Measurements from ENCODE around the gene ZNF440.
"Not testable (repeated sequence)": the region's sequence is repeated elsewhere in the genome, so short reads cannot be mapped to it uniquely, and the experiment has no call there.

ZNF440 gene

GRCh38 chr19:11814029-11814699 is at the start of gene ZNF440:
ZNF440 (plus strand) TSS chr19:11814273; CDS start chr19:11814448, 175 bp downstream.
- DNase-seq: peak; percentile 92

- peak; percentile 91 for DNase-seq
Observed at GRCh38 chr19:11766597-11767591, 47.2 kb upstream of the ZNF440 start, which contains the start of gene ZNF441. ZNF441 (plus strand) TSS chr19:11767000; CDS start chr19:11767194, 194 bp downstream.

GRCh38 chr19:11767633-11768133 is 46.4 kb upstream of the ZNF440 start:
- DNase-seq: no peak

DNA sequence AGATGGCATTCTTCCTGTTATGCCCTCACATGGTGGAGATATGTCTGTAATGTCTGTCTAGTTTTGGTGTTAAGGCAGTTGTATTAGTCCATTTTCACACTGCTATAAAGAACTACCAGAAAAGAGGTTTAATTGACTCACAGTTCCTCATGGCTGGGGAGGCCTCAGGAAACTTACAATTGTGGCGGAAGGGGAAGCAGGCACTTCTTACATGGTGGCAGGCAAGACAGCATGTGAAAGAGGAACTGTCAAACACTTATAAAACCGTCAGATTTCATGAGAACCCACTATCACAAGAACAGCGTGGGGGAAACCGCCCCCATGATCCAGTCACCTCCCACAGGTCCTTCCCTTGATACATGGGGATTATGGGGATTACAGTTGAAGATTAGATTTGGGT is 44.1 kb upstream of the ZNF440 start:
- DNase-seq: no peak

GRCh38 chr19:11771520-11771919 is 42.6 kb upstream of the ZNF440 start:
- not testable (repeated sequence) for DNase-seq

- DNase-seq: not testable (repeated sequence)
Observed at GRCh38 chr19:11776669-11777068, 37.4 kb upstream of the ZNF440 start.

GRCh38 chr19:11780431-11781020 is 33.5 kb upstream of the ZNF440 start:
- no peak for DNase-seq

GRCh38 chr19:11781295-11782057 is 32.6 kb upstream of the ZNF440 start:
- DNase-seq: no peak

- no peak for DNase-seq
Observed at GRCh38 chr19:11783767-11784166, 30.3 kb upstream of the ZNF440 start.

- no peak for DNase-seq
Observed at GRCh38 chr19:11784356-11784755, 29.7 kb upstream of the ZNF440 start.

- DNase-seq: no peak
Observed at GRCh38 chr19:11787536-11787935, 26.5 kb upstream of the ZNF440 start.

GRCh38 chr19:11792942-11793341 is 21.1 kb upstream of the ZNF440 start:
- DNase-seq: no peak

DNA sequence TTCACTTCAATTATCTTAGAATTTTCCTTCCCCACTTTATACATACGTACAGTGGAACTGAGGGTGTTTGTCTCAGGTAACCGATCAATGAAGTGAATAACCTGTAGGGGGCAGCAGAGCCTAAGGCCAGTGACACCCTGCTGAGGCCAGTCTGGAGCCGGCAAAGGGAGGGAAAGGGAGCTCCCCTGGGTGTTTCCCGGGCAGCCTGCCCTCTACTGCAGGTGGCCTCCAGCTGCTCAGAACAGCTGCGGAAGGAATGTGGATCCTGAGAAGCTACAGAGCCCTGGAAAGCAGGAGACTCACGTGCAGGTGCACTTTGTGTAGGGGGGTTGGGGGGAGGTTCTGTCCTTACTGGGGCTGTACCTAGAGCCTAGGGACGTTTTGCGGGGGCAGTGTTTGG is 16.6 kb upstream of the ZNF440 start:
- peak; percentile 94 for DNase-seq

GRCh38 chr19:11798391-11799330 is 15.4 kb upstream of the ZNF440 start, which contains the start of gene ZNF491:
ZNF491 (plus strand) TSS chr19:11798523; CDS start chr19:11805954, 7,431 bp downstream.
- peak; percentile 94 for DNase-seq

DNA sequence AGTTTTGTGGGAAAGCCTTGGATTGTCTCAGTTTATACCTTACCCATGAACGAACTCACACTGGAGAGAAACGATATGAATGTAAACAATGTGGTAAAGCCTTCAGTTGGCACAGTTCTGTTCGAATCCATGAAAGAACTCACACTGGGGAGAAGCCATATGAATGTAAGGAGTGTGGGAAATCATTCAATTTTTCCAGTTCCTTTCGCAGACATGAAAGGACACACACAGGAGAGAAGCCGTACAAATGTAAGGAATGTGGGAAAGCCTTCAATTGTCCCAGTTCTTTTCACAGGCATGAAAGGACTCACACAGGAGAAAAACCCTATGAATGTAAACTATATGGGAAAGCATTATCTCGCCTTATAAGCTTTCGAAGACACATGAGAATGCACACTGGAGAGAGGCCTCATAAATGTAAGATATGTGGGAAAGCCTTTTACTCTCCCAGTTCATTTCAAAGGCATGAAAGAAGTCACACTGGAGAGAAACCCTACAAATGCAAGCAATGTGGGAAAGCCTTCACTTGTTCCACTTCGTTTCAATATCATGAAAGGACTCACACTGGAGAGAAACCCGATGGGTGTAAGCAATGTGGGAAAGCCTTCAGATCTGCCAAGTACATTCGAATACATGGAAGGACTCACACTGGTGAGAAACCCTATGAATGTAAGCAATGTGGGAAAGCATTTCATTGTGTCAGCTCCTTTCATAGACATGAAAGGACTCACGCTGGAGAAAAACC is 7.5 kb upstream of the ZNF440 start:
- no peak for DNase-seq

DNA sequence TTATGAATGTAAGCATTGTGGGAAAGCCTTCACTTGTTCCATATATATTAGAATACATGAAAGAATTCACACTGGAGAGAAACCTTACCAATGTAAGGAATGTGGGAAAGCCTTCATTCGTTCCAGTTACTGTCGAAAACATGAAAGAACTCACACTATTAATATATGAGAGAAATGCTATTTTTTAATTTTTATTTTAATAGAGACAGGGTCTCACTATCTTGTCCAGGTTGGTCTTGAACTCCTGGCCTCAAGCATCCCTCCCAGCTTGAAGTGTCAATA is 7.0 kb upstream of the ZNF440 start:
- no peak for DNase-seq

- DNase-seq: no peak
Observed at GRCh38 chr19:11813703-11814028, 407 bp upstream of the ZNF440 start.

GRCh38 chr19:11814700-11815035 is 595 bp downstream of the ZNF440 start:
- peak; percentile 14 for DNase-seq

GRCh38 chr19:11821474-11822109 is 7.5 kb downstream of the ZNF440 start:
- DNase-seq: no peak
